ENCODE data around the gene DRAXIN.

DRAXIN gene

DNA sequence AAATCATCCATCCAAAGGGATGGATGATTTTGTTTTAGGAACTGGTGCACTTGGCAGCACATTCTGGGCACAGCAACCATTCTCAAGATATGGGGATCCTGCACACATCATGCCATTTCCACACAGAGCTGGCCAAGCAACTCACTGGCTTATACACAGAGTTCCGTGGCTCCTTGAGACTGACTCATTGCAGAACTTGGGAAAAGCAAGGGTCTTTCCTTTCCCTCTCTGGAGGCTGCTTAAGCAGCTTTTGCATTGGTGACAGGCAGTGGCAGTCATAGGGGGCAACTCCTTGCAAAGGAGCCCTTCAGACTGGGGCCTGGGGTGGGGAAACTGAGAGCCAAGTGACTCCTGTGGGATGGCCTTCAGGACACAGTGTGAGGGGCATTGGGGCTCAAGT lies 8.7 kb upstream of the DRAXIN start:
- H4K20me1 ChIP-seq (ENCODE audit: insufficient read depth, low read length), result no peaks in the 10 kb centered on the region
- H3K27ac ChIP-seq (ENCODE audit: low read length), result no peak overlapping the region
- no peak overlapping the region for H3K4me3 ChIP-seq (ENCODE audit: low read length)
- H3K9me2 ChIP-seq (replicated peaks; ENCODE audit: insufficient read depth, low read length), result no peaks in the 10 kb centered on the region
- no peak overlapping the region for H2AFZ ChIP-seq (ENCODE audit: low read length)
- H3K36me3 ChIP-seq (replicated peaks; ENCODE audit: insufficient read depth, low read length), result no peaks in the 10 kb centered on the region
- no peak overlapping the region for H3K9ac ChIP-seq (ENCODE audit: low read length)
- DNase-seq, result no peak
- TF ChIP-seq EZH2phosphoT487 (IDR thresholded peaks at IDR 0.05; ENCODE audit: low read length), result no peak
- TF ChIP-seq, protein P1, sequence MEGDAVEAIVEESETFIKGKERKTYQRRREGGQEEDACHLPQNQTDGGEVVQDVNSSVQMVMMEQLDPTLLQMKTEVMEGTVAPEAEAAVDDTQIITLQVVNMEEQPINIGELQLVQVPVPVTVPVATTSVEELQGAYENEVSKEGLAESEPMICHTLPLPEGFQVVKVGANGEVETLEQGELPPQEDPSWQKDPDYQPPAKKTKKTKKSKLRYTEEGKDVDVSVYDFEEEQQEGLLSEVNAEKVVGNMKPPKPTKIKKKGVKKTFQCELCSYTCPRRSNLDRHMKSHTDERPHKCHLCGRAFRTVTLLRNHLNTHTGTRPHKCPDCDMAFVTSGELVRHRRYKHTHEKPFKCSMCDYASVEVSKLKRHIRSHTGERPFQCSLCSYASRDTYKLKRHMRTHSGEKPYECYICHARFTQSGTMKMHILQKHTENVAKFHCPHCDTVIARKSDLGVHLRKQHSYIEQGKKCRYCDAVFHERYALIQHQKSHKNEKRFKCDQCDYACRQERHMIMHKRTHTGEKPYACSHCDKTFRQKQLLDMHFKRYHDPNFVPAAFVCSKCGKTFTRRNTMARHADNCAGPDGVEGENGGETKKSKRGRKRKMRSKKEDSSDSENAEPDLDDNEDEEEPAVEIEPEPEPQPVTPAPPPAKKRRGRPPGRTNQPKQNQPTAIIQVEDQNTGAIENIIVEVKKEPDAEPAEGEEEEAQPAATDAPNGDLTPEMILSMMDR (IDR thresholded peaks at IDR 0.05; ENCODE audit: low read length), result no peak
- no peak for TF ChIP-seq EZH2 (optimal IDR thresholded peaks at IDR 0.05; ENCODE audit: low read depth, low read length)
- peaks cover 7% of the 10 kb centered on the region for H3K79me2 ChIP-seq (ENCODE audit: low read length)
- H3F3A ChIP-seq (ENCODE audit: insufficient read depth, low read length), result peaks cover 9% of the 10 kb centered on the region
- H3K9me3 ChIP-seq (replicated peaks; ENCODE audit: insufficient read depth, low read length), result no peaks in the 10 kb centered on the region
- H3K4me1 ChIP-seq (ENCODE audit: low read length), result no peaks in the 10 kb centered on the region
- no peak overlapping the region for H3K4me2 ChIP-seq (ENCODE audit: low read depth, low read length)
- peaks cover 21% of the 10 kb centered on the region for H3K27me3 ChIP-seq (replicated peaks; ENCODE audit: insufficient read depth, low read length)

- Histone ChIP-seq H4K20me1 (ENCODE audit: insufficient read depth, low read length) (no peaks in the 10 kb centered on the region), H3K9me3 (replicated peaks; ENCODE audit: insufficient read depth, low read length) (no peaks in the 10 kb centered on the region), H3K36me3 (replicated peaks; ENCODE audit: insufficient read depth, low read length) (no peaks in the 10 kb centered on the region), H3K9me2 (replicated peaks; ENCODE audit: insufficient read depth, low read length) (no peaks in the 10 kb centered on the region), H3K9ac (ENCODE audit: low read length) (no peak overlapping the region), H3K4me3 (ENCODE audit: low read length) (no peak overlapping the region), H3K4me2 (ENCODE audit: low read depth, low read length) (no peak overlapping the region), H3K79me2 (ENCODE audit: low read length) (peaks cover 7% of the 10 kb centered on the region), H3K27ac (ENCODE audit: low read length) (no peak overlapping the region), H2AFZ (ENCODE audit: low read length) (no peak overlapping the region), H3F3A (ENCODE audit: insufficient read depth, low read length) (peaks cover 9% of the 10 kb centered on the region), H3K4me1 (ENCODE audit: low read length) (no peaks in the 10 kb centered on the region), H3K27me3 (replicated peaks; ENCODE audit: insufficient read depth, low read length) (peaks cover 30% of the 10 kb centered on the region)
- TF ChIP-seq EZH2phosphoT487 (IDR thresholded peaks at IDR 0.05; ENCODE audit: low read length) (no peak), EZH2 (optimal IDR thresholded peaks at IDR 0.05; ENCODE audit: low read depth, low read length) (no peak)
- TF ChIP-seq, protein P1 (IDR thresholded peaks at IDR 0.05; ENCODE audit: low read length), result no peak
- no peak for DNase-seq
Measured at GRCh38 chr1:11684070-11684469, 7.4 kb upstream of the DRAXIN start.

DNA sequence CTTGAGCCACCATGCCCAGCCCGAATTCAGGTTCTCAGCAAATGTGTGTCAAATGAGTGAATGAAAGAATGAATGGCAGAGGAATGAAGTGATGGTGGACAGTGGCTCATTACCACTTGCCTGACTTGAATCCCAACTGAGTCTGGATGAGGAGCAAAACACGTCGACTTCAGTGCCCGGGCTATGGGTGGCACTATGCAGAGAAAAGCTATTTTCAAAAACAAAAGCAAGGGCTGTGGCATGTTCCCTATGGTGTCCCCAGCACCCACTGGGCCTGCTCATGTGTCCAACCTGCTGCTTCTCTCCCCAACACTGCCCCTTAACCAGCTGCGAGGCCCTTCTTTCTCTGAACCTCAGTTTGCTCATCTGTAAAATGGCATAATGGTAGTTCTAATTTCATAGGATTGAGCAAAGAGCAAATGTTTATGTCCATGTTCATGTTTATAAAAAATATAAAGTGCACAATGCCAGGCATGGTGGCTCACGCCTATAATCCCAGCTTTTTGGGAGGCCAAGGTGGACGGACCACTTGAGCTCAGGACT lies 6.2 kb upstream of the DRAXIN start:
- TF ChIP-seq EZH2phosphoT487 (IDR thresholded peaks at IDR 0.05; ENCODE audit: low read length) (no peak), EZH2 (optimal IDR thresholded peaks at IDR 0.05; ENCODE audit: low read depth, low read length) (no peak)
- TF ChIP-seq, protein P1 (IDR thresholded peaks at IDR 0.05; ENCODE audit: low read length), result no peak
- H3K4me2 ChIP-seq (ENCODE audit: low read depth, low read length), result no peak overlapping the region
- no peak overlapping the region for H3K9ac ChIP-seq (ENCODE audit: low read length)
- no peaks in the 10 kb centered on the region for H3K4me1 ChIP-seq (ENCODE audit: low read length)
- H4K20me1 ChIP-seq (ENCODE audit: insufficient read depth, low read length), result no peaks in the 10 kb centered on the region
- H3K79me2 ChIP-seq (ENCODE audit: low read length), result peaks cover 5% of the 10 kb centered on the region
- no peaks in the 10 kb centered on the region for H3K9me3 ChIP-seq (replicated peaks; ENCODE audit: insufficient read depth, low read length)
- DNase-seq, result no peak
- H3K27me3 ChIP-seq (replicated peaks; ENCODE audit: insufficient read depth, low read length), result peaks cover 40% of the 10 kb centered on the region
- no peak overlapping the region for H3K27ac ChIP-seq (ENCODE audit: low read length)
- no peak overlapping the region for H3K4me3 ChIP-seq (ENCODE audit: low read length)
- H3K36me3 ChIP-seq (replicated peaks; ENCODE audit: insufficient read depth, low read length), result no peaks in the 10 kb centered on the region
- no peak overlapping the region for H2AFZ ChIP-seq (ENCODE audit: low read length)
- peaks cover 9% of the 10 kb centered on the region for H3F3A ChIP-seq (ENCODE audit: insufficient read depth, low read length)
- H3K9me2 ChIP-seq (replicated peaks; ENCODE audit: insufficient read depth, low read length), result no peaks in the 10 kb centered on the region

All from MM.1S (cell line).